Karpas-422 (cell line): Measurements from ENCODE around the gene MAPKAP1. TPM values are rescaled to one million over a fixed set of nuclear protein-coding genes. Genes with fewer than 3 reads are reported as not detected.
"Not testable (repeated sequence)": the region's sequence is repeated elsewhere in the genome, so short reads cannot be mapped to it uniquely, and the experiment has no call there.

Source experiments
- DNase-seq: peaks from one replicate; pipeline ENCODE4 v3.0.0-alpha.2; 2015
- H2AFZ ChIP-seq: fragments of 200-600 bp; sonication (generic); 2 replicates; pipeline ENCODE4 v1.6.1; 2014; ENCODE audit warnings: antibody characterized with exemption, low read length, mixed read lengths
- H3K27ac ChIP-seq: fragments of 200-600 bp; sonication (generic); 2 replicates; pipeline ENCODE4 v1.5.1; 2014; ENCODE audit warnings: mild to moderate bottlenecking, low read length, moderate library complexity
- H3K27me3 ChIP-seq: fragments of 200-600 bp; sonication (generic); 2 replicates; pipeline ENCODE4 v1.6.1; 2014; ENCODE audit warnings: low read length, mixed read lengths
- H3K36me3 ChIP-seq: fragments of 200-600 bp; sonication (generic); 2 replicates; pipeline ENCODE4 v1.6.1; 2014; ENCODE audit warnings: low read length, mixed read lengths; ENCODE audit not compliant: insufficient read depth
- H3K4me1 ChIP-seq: fragments of 200-600 bp; sonication (generic); 2 replicates; pipeline ENCODE4 v1.6.1; 2014; ENCODE audit warnings: mild to moderate bottlenecking, low read length, mixed read lengths
- H3K4me2 ChIP-seq: fragments of 200-600 bp; sonication (generic); 2 replicates; pipeline ENCODE4 v1.6.1; 2014; ENCODE audit warnings: low read length, low read depth, mild to moderate bottlenecking; ENCODE audit not compliant: poor library complexity, severe bottlenecking
- H3K4me3 ChIP-seq: fragments of 200-600 bp; sonication (generic); 2 replicates; pipeline ENCODE4 v1.5.1; 2014; ENCODE audit warnings: mild to moderate bottlenecking, antibody characterized with exemption, low read length, mixed read lengths
- H3K79me2 ChIP-seq: fragments of 200-600 bp; sonication (generic); 2 replicates; pipeline ENCODE4 v1.6.1; 2014; ENCODE audit warnings: mild to moderate bottlenecking, low read length, mixed read lengths
- H3K9ac ChIP-seq: fragments of 200-600 bp; sonication (generic); 2 replicates; pipeline ENCODE4 v1.6.0; 2014; ENCODE audit warnings: low read length
- H3K9me2 ChIP-seq: fragments of 200-600 bp; sonication (generic), shearing (Covaris generic); replicated peaks from 2 replicates; pipeline ENCODE4 v1.6.0; 2014; ENCODE audit warnings: mild to moderate bottlenecking, low read length, moderate library complexity; ENCODE audit not compliant: insufficient read depth
- H3K9me3 ChIP-seq: fragments of 300-700, 200-600 bp; sonication (generic); 2 replicates; pipeline ENCODE4 v1.6.1; 2014; ENCODE audit warnings: low read length, mixed read lengths
- H4K20me1 ChIP-seq: fragments of 200-600 bp; sonication (generic); 2 replicates; pipeline ENCODE4 v1.6.1; 2014; ENCODE audit warnings: mild to moderate bottlenecking, antibody characterized with exemption, low read length, low read depth; ENCODE audit not compliant: insufficient read depth
- total RNA-seq: library from RNA; depleted of rRNA; stranded (reverse); fragments of >200 nt; shearing (Covaris generic); gene quantifications from 2 replicates; pipeline ENCODE4 v1.2.3, GENCODE V29; 2014; ENCODE audit warnings: low replicate concordance

MAPKAP1 gene
- total RNA-seq, 1 experiment from 2014 or later = 62.8 TPM

- Histone ChIP-seq H3K27me3 (no peaks in the 10 kb centered on the region), H3K9me2 (no peaks in the 10 kb centered on the region), H3K4me2 (no peak overlapping the region), H3K79me2 (no peaks in the 10 kb centered on the region), H3K36me3 (no peaks in the 10 kb centered on the region), H3K4me3 (no peak overlapping the region), H3K4me1 (peaks cover 5% of the 10 kb centered on the region), H2AFZ (no peak overlapping the region), H4K20me1 (no peaks in the 10 kb centered on the region), H3K27ac (no peak overlapping the region), H3K9me3 (no peaks in the 10 kb centered on the region), H3K9ac (no peak overlapping the region)
- no peak for DNase-seq
Measured at GRCh38 chr9:125404733-125405132, 302.3 kb downstream of the MAPKAP1 start.

- Histone ChIP-seq H3K9me3 (no peaks in the 10 kb centered on the region), H3K4me2 (no peak overlapping the region), H3K4me1 (no peaks in the 10 kb centered on the region), H3K27me3 (no peaks in the 10 kb centered on the region), H3K79me2 (no peaks in the 10 kb centered on the region), H3K9ac (no peak overlapping the region), H3K36me3 (no peaks in the 10 kb centered on the region), H3K9me2 (no peaks in the 10 kb centered on the region), H3K27ac (no peak overlapping the region), H4K20me1 (no peaks in the 10 kb centered on the region), H3K4me3 (no peak overlapping the region), H2AFZ (no peak overlapping the region)
- no peak for DNase-seq
Measured at GRCh38 chr9:125400725-125401716, 306.0 kb downstream of the MAPKAP1 start.

GRCh38 chr9:125400232-125400631 lies 306.8 kb downstream of the MAPKAP1 start:
- H3K79me2 ChIP-seq, H3K4me3 ChIP-seq, H3K27me3 ChIP-seq, H3K4me2 ChIP-seq, DNase-seq, H3K27ac ChIP-seq, H3K9me2 ChIP-seq, H3K4me1 ChIP-seq, H3K36me3 ChIP-seq, H3K9me3 ChIP-seq, H3K9ac ChIP-seq, H4K20me1 ChIP-seq, H2AFZ ChIP-seq: not testable (repeated sequence)

- no peaks in the 10 kb centered on the region for H3K4me1 ChIP-seq
- no peak overlapping the region for H3K9ac ChIP-seq
- H3K9me3 ChIP-seq = no peaks in the 10 kb centered on the region
- H3K36me3 ChIP-seq = no peaks in the 10 kb centered on the region
- H3K9me2 ChIP-seq = no peaks in the 10 kb centered on the region
- H3K4me3 ChIP-seq = no peak overlapping the region
- H3K27ac ChIP-seq = no peak overlapping the region
- H4K20me1 ChIP-seq = no peaks in the 10 kb centered on the region
- H3K79me2 ChIP-seq = no peaks in the 10 kb centered on the region
- no peak overlapping the region for H3K4me2 ChIP-seq
- H3K27me3 ChIP-seq = no peaks in the 10 kb centered on the region
- no peak for DNase-seq
- no peak overlapping the region for H2AFZ ChIP-seq
Measured at GRCh38 chr9:125399666-125400065, 307.3 kb downstream of the MAPKAP1 start.

GRCh38 chr9:125399165-125399564 lies 307.8 kb downstream of the MAPKAP1 start:
- Histone ChIP-seq H3K9ac (no peak overlapping the region), H3K9me3 (no peaks in the 10 kb centered on the region), H2AFZ (no peak overlapping the region), H3K9me2 (no peaks in the 10 kb centered on the region), H3K4me1 (no peaks in the 10 kb centered on the region), H3K27ac (no peak overlapping the region), H3K4me3 (no peak overlapping the region), H3K79me2 (no peaks in the 10 kb centered on the region), H3K36me3 (no peaks in the 10 kb centered on the region), H3K4me2 (no peak overlapping the region), H3K27me3 (no peaks in the 10 kb centered on the region), H4K20me1 (no peaks in the 10 kb centered on the region)
- peak; percentile 62 for DNase-seq

- Histone ChIP-seq H3K9ac (no peak overlapping the region), H3K4me3 (no peak overlapping the region), H3K9me2 (no peaks in the 10 kb centered on the region), H2AFZ (no peak overlapping the region), H3K4me2 (no peak overlapping the region), H3K79me2 (no peaks in the 10 kb centered on the region), H4K20me1 (no peaks in the 10 kb centered on the region), H3K27ac (no peak overlapping the region), H3K4me1 (no peaks in the 10 kb centered on the region), H3K36me3 (no peaks in the 10 kb centered on the region), H3K27me3 (no peaks in the 10 kb centered on the region), H3K9me3 (no peaks in the 10 kb centered on the region)
- DNase-seq = no peak
Measured at GRCh38 chr9:125398243-125398642, 308.8 kb downstream of the MAPKAP1 start.

GRCh38 chr9:125397736-125398135 lies 309.3 kb downstream of the MAPKAP1 start:
- no peak overlapping the region for H3K4me2 ChIP-seq
- no peaks in the 10 kb centered on the region for H3K9me3 ChIP-seq
- H3K4me3 ChIP-seq = no peak overlapping the region
- no peak overlapping the region for H3K27ac ChIP-seq
- no peak overlapping the region for H2AFZ ChIP-seq
- H3K36me3 ChIP-seq = no peaks in the 10 kb centered on the region
- H3K9me2 ChIP-seq = no peaks in the 10 kb centered on the region
- DNase-seq = no peak
- no peaks in the 10 kb centered on the region for H3K79me2 ChIP-seq
- no peaks in the 10 kb centered on the region for H4K20me1 ChIP-seq
- H3K4me1 ChIP-seq = no peaks in the 10 kb centered on the region
- H3K9ac ChIP-seq = no peak overlapping the region
- H3K27me3 ChIP-seq = no peaks in the 10 kb centered on the region

- H3K27ac ChIP-seq = no peak overlapping the region
- H3K4me3 ChIP-seq = no peak overlapping the region
- H3K4me1 ChIP-seq = no peaks in the 10 kb centered on the region
- H3K36me3 ChIP-seq = no peaks in the 10 kb centered on the region
- no peaks in the 10 kb centered on the region for H3K79me2 ChIP-seq
- no peak overlapping the region for H3K4me2 ChIP-seq
- no peaks in the 10 kb centered on the region for H4K20me1 ChIP-seq
- H3K9me2 ChIP-seq = no peaks in the 10 kb centered on the region
- no peak overlapping the region for H2AFZ ChIP-seq
- no peaks in the 10 kb centered on the region for H3K9me3 ChIP-seq
- H3K9ac ChIP-seq = no peak overlapping the region
- no peak for DNase-seq
- no peaks in the 10 kb centered on the region for H3K27me3 ChIP-seq
Measured at GRCh38 chr9:125396799-125397198, 310.2 kb downstream of the MAPKAP1 start.
